HEK293 (cell line): ENCODE data around the gene TRAF7.

Experiments used
- KLF10 ChIP-seq: fragments of 450-650 bp; IDR thresholded peaks from 2 replicates; pipeline ENCODE4 v1.5.1; 2018; ENCODE audit warnings: missing biosample characterization, mild to moderate bottlenecking, missing genetic modification characterization
- ZBTB8A ChIP-seq: fragments of 450-650 bp; formaldehyde crosslinking; IDR thresholded peaks from 2 replicates; pipeline ENCODE4 v1.5.1; 2016; ENCODE audit warnings: missing biosample characterization, missing genetic modification characterization
- ZNF155 ChIP-seq: fragments of 450-650 bp; formaldehyde crosslinking; IDR thresholded peaks from 2 replicates; pipeline ENCODE4 v1.5.1; 2016; ENCODE audit warnings: missing biosample characterization, missing genetic modification characterization
- ZNF223 ChIP-seq: fragments of 450-650 bp; formaldehyde crosslinking; IDR thresholded peaks from 2 replicates; pipeline ENCODE4 v1.5.1; 2016; ENCODE audit warnings: missing biosample characterization, missing genetic modification characterization
- ZNF23 ChIP-seq: fragments of 450-650 bp; formaldehyde crosslinking; IDR thresholded peaks from 2 replicates; pipeline ENCODE4 v1.5.1; 2016; ENCODE audit warnings: missing biosample characterization, missing genetic modification characterization, borderline replicate concordance
- ZNF248 ChIP-seq: fragments of 450-650 bp; formaldehyde crosslinking; IDR thresholded peaks from 2 replicates; pipeline ENCODE4 v1.5.1; 2017; ENCODE audit warnings: missing biosample characterization, missing genetic modification characterization
- ZNF341 ChIP-seq: fragments of 450-650 bp; formaldehyde crosslinking; IDR thresholded peaks from 2 replicates; pipeline ENCODE4; 2016; ENCODE audit warnings: low read depth, missing biosample characterization, missing genetic modification characterization
- ZNF530 ChIP-seq: fragments of 450-650 bp; formaldehyde crosslinking; IDR thresholded peaks from 2 replicates; pipeline ENCODE4 v1.5.1; 2016; ENCODE audit warnings: low read depth, missing biosample characterization, missing genetic modification characterization
- ZNF624 ChIP-seq: fragments of 450-650 bp; formaldehyde crosslinking; IDR thresholded peaks from 2 replicates; pipeline ENCODE4 v1.5.1; 2017; ENCODE audit warnings: missing biosample characterization, missing genetic modification characterization
- ZNF768 ChIP-seq: fragments of 450-650 bp; formaldehyde crosslinking; IDR thresholded peaks from 2 replicates; pipeline ENCODE4 v1.5.1; 2018; ENCODE audit warnings: missing biosample characterization, mild to moderate bottlenecking, missing genetic modification characterization
- ZNF830 ChIP-seq: fragments of 450-650 bp; IDR thresholded peaks from 2 replicates; pipeline ENCODE4 v1.5.0; 2018; ENCODE audit warnings: missing biosample characterization, missing genetic modification characterization, low read depth, mild to moderate bottlenecking, moderate library complexity
- TF ChIP-seq, protein P1 (sequence below): sonication (generic); formaldehyde crosslinking; IDR thresholded peaks from 2 replicates; pipeline ENCODE4 v1.8.1; 2022; ENCODE audit warnings: mild to moderate bottlenecking, moderate library complexity, missing genetic modification reagents
- TF ChIP-seq, protein P2 (sequence below): fragments of 450-650 bp; formaldehyde crosslinking; IDR thresholded peaks from 2 replicates; pipeline ENCODE4 v1.5.1; 2016; ENCODE audit warnings: missing biosample characterization, missing genetic modification characterization
- TF ChIP-seq, protein P3 (sequence below): fragments of 450-650 bp; formaldehyde crosslinking; IDR thresholded peaks from 2 replicates; pipeline ENCODE4 v1.5.1; 2016; ENCODE audit warnings: missing biosample characterization, missing genetic modification characterization
- TF ChIP-seq, protein P4 (sequence below): fragments of 450-650 bp; formaldehyde crosslinking; IDR thresholded peaks from 2 replicates; pipeline ENCODE4 v1.5.1; 2016; ENCODE audit warnings: missing biosample characterization, missing genetic modification characterization
- TF ChIP-seq, protein P5 (sequence below): fragments of 450-650 bp; formaldehyde crosslinking; IDR thresholded peaks from 2 replicates; pipeline ENCODE4 v1.5.1; 2016; ENCODE audit warnings: missing biosample characterization, missing genetic modification characterization, low read depth
- TF ChIP-seq, protein P6 (sequence below): fragments of 450-650 bp; formaldehyde crosslinking; IDR thresholded peaks from 2 replicates; pipeline ENCODE4 v1.5.1; 2016; ENCODE audit warnings: missing biosample characterization, missing genetic modification characterization
- TF ChIP-seq, protein P7 (sequence below): fragments of 450-650 bp; formaldehyde crosslinking; IDR thresholded peaks from 2 replicates; pipeline ENCODE4 v1.5.1; 2016; ENCODE audit warnings: missing biosample characterization, missing genetic modification characterization, borderline replicate concordance

The TRAF7 gene

DNA sequence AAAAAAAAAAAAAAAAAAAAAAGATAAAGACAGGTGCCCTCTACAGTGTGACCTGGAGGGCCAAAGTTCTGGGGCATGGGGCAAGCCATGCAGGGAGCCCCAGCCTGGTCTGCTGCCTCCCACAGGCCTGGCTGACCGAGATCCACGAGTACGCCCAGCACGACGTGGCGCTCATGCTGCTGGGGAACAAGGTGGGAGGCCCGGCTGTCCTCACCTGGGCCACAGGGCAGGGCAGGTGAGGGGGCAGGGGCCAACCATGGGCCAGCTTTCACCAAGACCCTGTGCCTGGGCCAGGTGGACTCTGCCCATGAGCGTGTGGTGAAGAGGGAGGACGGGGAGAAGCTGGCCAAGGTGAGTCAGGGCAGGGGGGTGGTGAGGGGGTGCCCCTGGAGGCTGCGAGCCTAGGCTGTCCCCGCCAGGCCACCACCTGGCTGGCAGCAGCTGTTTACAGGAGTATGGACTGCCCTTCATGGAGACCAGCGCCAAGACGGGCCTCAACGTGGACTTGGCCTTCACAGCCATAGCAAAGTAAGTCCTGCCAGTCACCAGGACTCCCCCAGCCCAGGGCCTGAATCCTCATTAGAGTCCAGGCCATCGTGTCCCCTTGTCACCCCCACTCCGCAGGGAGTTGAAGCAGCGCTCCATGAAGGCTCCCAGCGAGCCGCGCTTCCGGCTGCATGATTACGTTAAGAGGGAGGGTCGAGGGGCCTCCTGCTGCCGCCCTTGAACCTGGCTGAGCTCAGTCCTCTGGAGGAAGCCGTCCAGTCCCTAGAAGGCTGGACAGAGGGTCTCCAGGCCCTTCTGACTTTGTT, 2.7 kb upstream of the TRAF7 start (continued):
- TF ChIP-seq, protein P1, sequence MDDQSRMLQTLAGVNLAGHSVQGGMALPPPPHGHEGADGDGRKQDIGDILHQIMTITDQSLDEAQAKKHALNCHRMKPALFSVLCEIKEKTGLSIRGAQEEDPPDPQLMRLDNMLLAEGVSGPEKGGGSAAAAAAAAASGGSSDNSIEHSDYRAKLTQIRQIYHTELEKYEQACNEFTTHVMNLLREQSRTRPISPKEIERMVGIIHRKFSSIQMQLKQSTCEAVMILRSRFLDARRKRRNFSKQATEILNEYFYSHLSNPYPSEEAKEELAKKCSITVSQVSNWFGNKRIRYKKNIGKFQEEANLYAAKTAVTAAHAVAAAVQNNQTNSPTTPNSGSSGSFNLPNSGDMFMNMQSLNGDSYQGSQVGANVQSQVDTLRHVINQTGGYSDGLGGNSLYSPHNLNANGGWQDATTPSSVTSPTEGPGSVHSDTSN (CRISPR knock-in tag) = no peak
- TF ChIP-seq ZNF830 (tag by site-specific recombination) (no peak), ZNF530 (tag by site-specific recombination) (no peak), ZBTB8A (peak; percentile 50), ZNF341 (tag by site-specific recombination) (peak; percentile 73), ZNF155 (tag by site-specific recombination) (no peak), ZNF768 (no peak; the same call in 1 of the 2 replicates), ZNF23 (tag by site-specific recombination) (no peak), ZNF223 (no peak), ZNF624 (no peak), ZNF248 (tag by site-specific recombination) (no peak), KLF10 (tag by site-specific recombination) (no peak)
- TF ChIP-seq, protein P2, sequence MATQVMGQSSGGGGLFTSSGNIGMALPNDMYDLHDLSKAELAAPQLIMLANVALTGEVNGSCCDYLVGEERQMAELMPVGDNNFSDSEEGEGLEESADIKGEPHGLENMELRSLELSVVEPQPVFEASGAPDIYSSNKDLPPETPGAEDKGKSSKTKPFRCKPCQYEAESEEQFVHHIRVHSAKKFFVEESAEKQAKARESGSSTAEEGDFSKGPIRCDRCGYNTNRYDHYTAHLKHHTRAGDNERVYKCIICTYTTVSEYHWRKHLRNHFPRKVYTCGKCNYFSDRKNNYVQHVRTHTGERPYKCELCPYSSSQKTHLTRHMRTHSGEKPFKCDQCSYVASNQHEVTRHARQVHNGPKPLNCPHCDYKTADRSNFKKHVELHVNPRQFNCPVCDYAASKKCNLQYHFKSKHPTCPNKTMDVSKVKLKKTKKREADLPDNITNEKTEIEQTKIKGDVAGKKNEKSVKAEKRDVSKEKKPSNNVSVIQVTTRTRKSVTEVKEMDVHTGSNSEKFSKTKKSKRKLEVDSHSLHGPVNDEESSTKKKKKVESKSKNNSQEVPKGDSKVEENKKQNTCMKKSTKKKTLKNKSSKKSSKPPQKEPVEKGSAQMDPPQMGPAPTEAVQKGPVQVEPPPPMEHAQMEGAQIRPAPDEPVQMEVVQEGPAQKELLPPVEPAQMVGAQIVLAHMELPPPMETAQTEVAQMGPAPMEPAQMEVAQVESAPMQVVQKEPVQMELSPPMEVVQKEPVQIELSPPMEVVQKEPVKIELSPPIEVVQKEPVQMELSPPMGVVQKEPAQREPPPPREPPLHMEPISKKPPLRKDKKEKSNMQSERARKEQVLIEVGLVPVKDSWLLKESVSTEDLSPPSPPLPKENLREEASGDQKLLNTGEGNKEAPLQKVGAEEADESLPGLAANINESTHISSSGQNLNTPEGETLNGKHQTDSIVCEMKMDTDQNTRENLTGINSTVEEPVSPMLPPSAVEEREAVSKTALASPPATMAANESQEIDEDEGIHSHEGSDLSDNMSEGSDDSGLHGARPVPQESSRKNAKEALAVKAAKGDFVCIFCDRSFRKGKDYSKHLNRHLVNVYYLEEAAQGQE (tag by site-specific recombination) = no peak
- TF ChIP-seq, protein P3, sequence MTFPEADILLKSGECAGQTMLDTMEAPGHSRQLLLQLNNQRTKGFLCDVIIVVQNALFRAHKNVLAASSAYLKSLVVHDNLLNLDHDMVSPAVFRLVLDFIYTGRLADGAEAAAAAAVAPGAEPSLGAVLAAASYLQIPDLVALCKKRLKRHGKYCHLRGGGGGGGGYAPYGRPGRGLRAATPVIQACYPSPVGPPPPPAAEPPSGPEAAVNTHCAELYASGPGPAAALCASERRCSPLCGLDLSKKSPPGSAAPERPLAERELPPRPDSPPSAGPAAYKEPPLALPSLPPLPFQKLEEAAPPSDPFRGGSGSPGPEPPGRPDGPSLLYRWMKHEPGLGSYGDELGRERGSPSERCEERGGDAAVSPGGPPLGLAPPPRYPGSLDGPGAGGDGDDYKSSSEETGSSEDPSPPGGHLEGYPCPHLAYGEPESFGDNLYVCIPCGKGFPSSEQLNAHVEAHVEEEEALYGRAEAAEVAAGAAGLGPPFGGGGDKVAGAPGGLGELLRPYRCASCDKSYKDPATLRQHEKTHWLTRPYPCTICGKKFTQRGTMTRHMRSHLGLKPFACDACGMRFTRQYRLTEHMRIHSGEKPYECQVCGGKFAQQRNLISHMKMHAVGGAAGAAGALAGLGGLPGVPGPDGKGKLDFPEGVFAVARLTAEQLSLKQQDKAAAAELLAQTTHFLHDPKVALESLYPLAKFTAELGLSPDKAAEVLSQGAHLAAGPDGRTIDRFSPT = peak; percentile 91
- TF ChIP-seq, protein P4, sequence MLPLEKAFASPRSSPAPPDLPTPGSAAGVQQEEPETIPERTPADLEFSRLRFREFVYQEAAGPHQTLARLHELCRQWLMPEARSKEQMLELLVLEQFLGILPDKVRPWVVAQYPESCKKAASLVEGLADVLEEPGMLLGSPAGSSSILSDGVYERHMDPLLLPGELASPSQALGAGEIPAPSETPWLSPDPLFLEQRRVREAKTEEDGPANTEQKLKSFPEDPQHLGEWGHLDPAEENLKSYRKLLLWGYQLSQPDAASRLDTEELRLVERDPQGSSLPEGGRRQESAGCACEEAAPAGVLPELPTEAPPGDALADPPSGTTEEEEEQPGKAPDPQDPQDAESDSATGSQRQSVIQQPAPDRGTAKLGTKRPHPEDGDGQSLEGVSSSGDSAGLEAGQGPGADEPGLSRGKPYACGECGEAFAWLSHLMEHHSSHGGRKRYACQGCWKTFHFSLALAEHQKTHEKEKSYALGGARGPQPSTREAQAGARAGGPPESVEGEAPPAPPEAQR (tag by site-specific recombination) = no peak
- TF ChIP-seq, protein P5, sequence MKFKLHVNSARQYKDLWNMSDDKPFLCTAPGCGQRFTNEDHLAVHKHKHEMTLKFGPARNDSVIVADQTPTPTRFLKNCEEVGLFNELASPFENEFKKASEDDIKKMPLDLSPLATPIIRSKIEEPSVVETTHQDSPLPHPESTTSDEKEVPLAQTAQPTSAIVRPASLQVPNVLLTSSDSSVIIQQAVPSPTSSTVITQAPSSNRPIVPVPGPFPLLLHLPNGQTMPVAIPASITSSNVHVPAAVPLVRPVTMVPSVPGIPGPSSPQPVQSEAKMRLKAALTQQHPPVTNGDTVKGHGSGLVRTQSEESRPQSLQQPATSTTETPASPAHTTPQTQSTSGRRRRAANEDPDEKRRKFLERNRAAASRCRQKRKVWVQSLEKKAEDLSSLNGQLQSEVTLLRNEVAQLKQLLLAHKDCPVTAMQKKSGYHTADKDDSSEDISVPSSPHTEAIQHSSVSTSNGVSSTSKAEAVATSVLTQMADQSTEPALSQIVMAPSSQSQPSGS (tag by site-specific recombination) = no peak
- TF ChIP-seq, protein P6, sequence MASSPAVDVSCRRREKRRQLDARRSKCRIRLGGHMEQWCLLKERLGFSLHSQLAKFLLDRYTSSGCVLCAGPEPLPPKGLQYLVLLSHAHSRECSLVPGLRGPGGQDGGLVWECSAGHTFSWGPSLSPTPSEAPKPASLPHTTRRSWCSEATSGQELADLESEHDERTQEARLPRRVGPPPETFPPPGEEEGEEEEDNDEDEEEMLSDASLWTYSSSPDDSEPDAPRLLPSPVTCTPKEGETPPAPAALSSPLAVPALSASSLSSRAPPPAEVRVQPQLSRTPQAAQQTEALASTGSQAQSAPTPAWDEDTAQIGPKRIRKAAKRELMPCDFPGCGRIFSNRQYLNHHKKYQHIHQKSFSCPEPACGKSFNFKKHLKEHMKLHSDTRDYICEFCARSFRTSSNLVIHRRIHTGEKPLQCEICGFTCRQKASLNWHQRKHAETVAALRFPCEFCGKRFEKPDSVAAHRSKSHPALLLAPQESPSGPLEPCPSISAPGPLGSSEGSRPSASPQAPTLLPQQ (tag by site-specific recombination) = no peak
- TF ChIP-seq, protein P7, sequence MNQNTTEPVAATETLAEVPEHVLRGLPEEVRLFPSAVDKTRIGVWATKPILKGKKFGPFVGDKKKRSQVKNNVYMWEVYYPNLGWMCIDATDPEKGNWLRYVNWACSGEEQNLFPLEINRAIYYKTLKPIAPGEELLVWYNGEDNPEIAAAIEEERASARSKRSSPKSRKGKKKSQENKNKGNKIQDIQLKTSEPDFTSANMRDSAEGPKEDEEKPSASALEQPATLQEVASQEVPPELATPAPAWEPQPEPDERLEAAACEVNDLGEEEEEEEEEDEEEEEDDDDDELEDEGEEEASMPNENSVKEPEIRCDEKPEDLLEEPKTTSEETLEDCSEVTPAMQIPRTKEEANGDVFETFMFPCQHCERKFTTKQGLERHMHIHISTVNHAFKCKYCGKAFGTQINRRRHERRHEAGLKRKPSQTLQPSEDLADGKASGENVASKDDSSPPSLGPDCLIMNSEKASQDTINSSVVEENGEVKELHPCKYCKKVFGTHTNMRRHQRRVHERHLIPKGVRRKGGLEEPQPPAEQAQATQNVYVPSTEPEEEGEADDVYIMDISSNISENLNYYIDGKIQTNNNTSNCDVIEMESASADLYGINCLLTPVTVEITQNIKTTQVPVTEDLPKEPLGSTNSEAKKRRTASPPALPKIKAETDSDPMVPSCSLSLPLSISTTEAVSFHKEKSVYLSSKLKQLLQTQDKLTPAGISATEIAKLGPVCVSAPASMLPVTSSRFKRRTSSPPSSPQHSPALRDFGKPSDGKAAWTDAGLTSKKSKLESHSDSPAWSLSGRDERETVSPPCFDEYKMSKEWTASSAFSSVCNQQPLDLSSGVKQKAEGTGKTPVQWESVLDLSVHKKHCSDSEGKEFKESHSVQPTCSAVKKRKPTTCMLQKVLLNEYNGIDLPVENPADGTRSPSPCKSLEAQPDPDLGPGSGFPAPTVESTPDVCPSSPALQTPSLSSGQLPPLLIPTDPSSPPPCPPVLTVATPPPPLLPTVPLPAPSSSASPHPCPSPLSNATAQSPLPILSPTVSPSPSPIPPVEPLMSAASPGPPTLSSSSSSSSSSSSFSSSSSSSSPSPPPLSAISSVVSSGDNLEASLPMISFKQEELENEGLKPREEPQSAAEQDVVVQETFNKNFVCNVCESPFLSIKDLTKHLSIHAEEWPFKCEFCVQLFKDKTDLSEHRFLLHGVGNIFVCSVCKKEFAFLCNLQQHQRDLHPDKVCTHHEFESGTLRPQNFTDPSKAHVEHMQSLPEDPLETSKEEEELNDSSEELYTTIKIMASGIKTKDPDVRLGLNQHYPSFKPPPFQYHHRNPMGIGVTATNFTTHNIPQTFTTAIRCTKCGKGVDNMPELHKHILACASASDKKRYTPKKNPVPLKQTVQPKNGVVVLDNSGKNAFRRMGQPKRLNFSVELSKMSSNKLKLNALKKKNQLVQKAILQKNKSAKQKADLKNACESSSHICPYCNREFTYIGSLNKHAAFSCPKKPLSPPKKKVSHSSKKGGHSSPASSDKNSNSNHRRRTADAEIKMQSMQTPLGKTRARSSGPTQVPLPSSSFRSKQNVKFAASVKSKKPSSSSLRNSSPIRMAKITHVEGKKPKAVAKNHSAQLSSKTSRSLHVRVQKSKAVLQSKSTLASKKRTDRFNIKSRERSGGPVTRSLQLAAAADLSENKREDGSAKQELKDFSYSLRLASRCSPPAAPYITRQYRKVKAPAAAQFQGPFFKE = no peak
- TF ChIP-seq, all 188 proteins: peak for 19
